B cell (primary cell): ENCODE data around the gene RAC3. TPM values are rescaled to one million over a fixed set of nuclear protein-coding genes. Genes with fewer than 3 reads are reported as not detected.

Experiments
- ATAC-seq: fragments of 200-7000 bp; cut with Tn5 transposase; one replicate; pipeline ENCODE4 v1.10.0; 2021; ENCODE audit warnings: low read depth, mild to moderate bottlenecking, moderate number of reproducible peaks, moderate library complexity
- CTCF ChIA-PET: fragments of 350-600 bp; sonication (Branson Sonifier 250); formaldehyde crosslinking; loops from one replicate; lab custom pipeline; 2021; ENCODE audit warnings: antibody characterized with exemption, inconsistent platforms; lab: Charles Lee
- POLR2A ChIA-PET: fragments of 350-600 bp; sonication (Branson Sonifier 250); formaldehyde crosslinking; loops from one replicate; lab custom pipeline; 2021; ENCODE audit warnings: antibody characterized with exemption; lab: Charles Lee
- DNase-seq: peaks from one replicate; pipeline ENCODE4 v3.0.0; 2013
- H2AFZ ChIP-seq: 2 replicates; pipeline ENCODE4 v1.6.1; 2012; ENCODE audit warnings: mild to moderate bottlenecking, low read depth, low read length; ENCODE audit not compliant: insufficient read depth, poor library complexity, severe bottlenecking
- H3K27ac ChIP-seq, 2 donors: 1 replicate in 1 of 2; 2 replicates in 1 of 2; pipeline ENCODE4 v1.5.1; 2012 to 2013; ENCODE audit warnings: low read length in 2 of 2, mild to moderate bottlenecking in 2 of 2, moderate library complexity in 1 of 2
- H3K27me3 ChIP-seq, 4 experiments: fragments of 200-600 bp in 1 of 4; sonication (generic) in 1 of 4; replicated peaks in 1 of 4; 1 replicate in 2 of 4; 2 replicates in 2 of 4; pipeline versions ENCODE4 v1.6.1 to v1.7.0; 2013 to 2016; ENCODE audit warnings: low read length in 3 of 4, mild to moderate bottlenecking in 2 of 4, mixed read lengths in 1 of 4, moderate library complexity in 1 of 4; ENCODE audit not compliant: insufficient read depth in 4 of 4, control insufficient read depth in 3 of 4; ENCODE audit errors: control extremely low read depth in 1 of 4
- H3K36me3 ChIP-seq, 2 experiments: replicated peaks in 1 of 2; 1 replicate in 1 of 2; 2 replicates in 1 of 2; pipeline versions ENCODE4 v1.6.1 to v1.7.1; 2013; ENCODE audit warnings: low read length in 1 of 2; ENCODE audit not compliant: insufficient read depth in 2 of 2, control insufficient read depth in 1 of 2; ENCODE audit errors: control extremely low read depth in 1 of 2, extremely low read depth in 1 of 2
- H3K4me1 ChIP-seq, 2 donors: fragments of 200-600 bp in 1 of 2; sonication (generic) in 1 of 2; 1 replicate in 1 of 2; 2 replicates in 1 of 2; pipeline versions ENCODE4 v1.5.1 to v1.6.1; 2013 to 2017; ENCODE audit warnings: low read length in 2 of 2; ENCODE audit not compliant: control insufficient read depth in 2 of 2, insufficient read depth in 2 of 2
- H3K4me2 ChIP-seq: replicated peaks from 2 replicates; pipeline ENCODE3; 2012; ENCODE audit warnings: mild to moderate bottlenecking, low read depth, low read length; ENCODE audit not compliant: poor library complexity, severe bottlenecking
- H3K4me3 ChIP-seq, 5 experiments: fragments of 200-600 bp in 1 of 5; sonication (generic) in 1 of 5; 1 replicate in 3 of 5; 2 replicates in 2 of 5; pipeline versions ENCODE4 v1.5.1 to v1.7.0; 2011 to 2016; ENCODE audit warnings: low read length in 4 of 5, mild to moderate bottlenecking in 4 of 5, low read depth in 2 of 5, control low read depth in 1 of 5, moderate library complexity in 1 of 5; ENCODE audit not compliant: insufficient read depth in 1 of 5; ENCODE audit errors: control extremely low read depth in 1 of 5, extremely low read depth in 1 of 5
- H3K79me2 ChIP-seq: fragments of 200-600 bp; sonication (generic); one replicate; pipeline ENCODE4 v1.6.0; 2016; ENCODE audit warnings: low read length; ENCODE audit not compliant: control insufficient read depth, insufficient read depth
- H3K9ac ChIP-seq: fragments of 200-600 bp; sonication (generic); 2 replicates; pipeline ENCODE4 v1.6.1; 2017; ENCODE audit warnings: mild to moderate bottlenecking, low read length, moderate library complexity
- H3K9me3 ChIP-seq, 3 donors: one replicate each; pipeline versions ENCODE4 v1.6.1 to v1.7.1; 2013; ENCODE audit warnings: low read length in 2 of 3; ENCODE audit not compliant: control insufficient read depth in 2 of 3, insufficient read depth in 1 of 3; ENCODE audit errors: control extremely low read depth in 1 of 3
- H4K20me1 ChIP-seq: 2 replicates; pipeline ENCODE4 v1.6.0; 2012; ENCODE audit warnings: mild to moderate bottlenecking, low read length; ENCODE audit not compliant: insufficient read depth, control insufficient read depth, poor library complexity, severe bottlenecking
- H3K27ac Mint-ChIP-seq: one replicate; pipeline ENCODE4 v1.8.0; 2021; ENCODE audit warnings: mixed read lengths
- H3K27me3 Mint-ChIP-seq: one replicate; pipeline ENCODE4 v1.8.0; 2021; ENCODE audit warnings: mixed read lengths
- H3K4me1 Mint-ChIP-seq: one replicate; pipeline ENCODE4 v1.8.0; 2021; ENCODE audit warnings: mixed read lengths
- H3K4me3 Mint-ChIP-seq: one replicate; pipeline ENCODE4 v1.8.0; 2021; ENCODE audit warnings: mixed read lengths
- H3K9me3 Mint-ChIP-seq: one replicate; pipeline ENCODE4 v1.8.0; 2022; ENCODE audit warnings: mixed read lengths; ENCODE audit not compliant: insufficient read depth
- CTCF ChIP-seq: fragments of 200-600 bp; IDR thresholded peaks from one replicate; pipeline ENCODE4 v1.8.0; 2022; ENCODE audit warnings: antibody characterized with exemption, mild to moderate bottlenecking
- EZH2 ChIP-seq: IDR thresholded peaks from 2 replicates; pipeline ENCODE4 v1.6.1; 2012; ENCODE audit warnings: borderline replicate concordance, low read depth, mild to moderate bottlenecking, moderate library complexity, low read length; ENCODE audit not compliant: insufficient read depth, poor library complexity, severe bottlenecking
- WGBS: methylation state at CpG from one replicate; pipeline ENCODE4 v1.1.5; 2013; ENCODE audit warnings: missing lambda C conversion rate; ENCODE audit not compliant: insufficient coverage; 5-methylcytosine and 5-hydroxymethylcytosine counted together
- intact Hi-C: fragments of 100-400 bp; cut with micrococcal nuclease; formaldehyde crosslinking; loops from one replicate; pipeline ENCODE4 v1.10.0; 2022
- polyA plus RNA-seq: library from polyadenylated mRNA; depleted of rRNA; stranded (reverse); fragments of >200 nt; gene quantifications from 2 replicates; pipeline ENCODE4 v1.2.3, GENCODE V29; 2012
- total RNA-seq, 2 donors: library from RNA; stranded (reverse); fragments of 120-200 nt in 1 of 2; gene quantifications; 1 replicate in 1 of 2; 2 replicates in 1 of 2; pipeline versions ENCODE4 v1.2.3 to v1.2.4, GENCODE V29; 2013 to 2022

The RAC3 gene
- total and polyA plus RNA-seq, 2 donors (not counting 1 experiment from before 2014, with no cell fraction given): 0.62 to 2.0 TPM

GRCh38 chr17:82058230-82058854, 26.9 kb downstream of the RAC3 start:
- TF ChIP-seq EZH2: no peak
- no peak for TF ChIP-seq CTCF
- H3K27me3 ChIP-seq: no peaks in the 10 kb centered on the region
- no peak overlapping the region for H2AFZ ChIP-seq
- ChIA-PET CTCF (no interaction called here), POLR2A (no interaction called here)
- intact Hi-C loops: no loop called here
- ATAC-seq (no peak), DNase-seq (no peak)
- peaks cover 7% of the 10 kb centered on the region for H3K79me2 ChIP-seq
- peaks cover 0 to 7% of the 10 kb centered on the region in 2 donors for H3K4me1 ChIP-seq
- H3K4me2 ChIP-seq: no peak overlapping the region
- no peak overlapping the region for H3K9ac ChIP-seq
- H3K4me3 ChIP-seq: no peak overlapping the region
- no peak overlapping the region for H3K27ac ChIP-seq
- Mint-ChIP-seq H3K4me1 (peaks cover under 1% of the 10 kb centered on the region), H3K27ac (no peak overlapping the region), H3K27me3 (no peaks in the 10 kb centered on the region), H3K4me3 (no peak overlapping the region), H3K9me3 (no peaks in the 10 kb centered on the region)
- H3K9me3 ChIP-seq: no peaks in the 10 kb centered on the region
- H4K20me1 ChIP-seq: peaks cover 6% of the 10 kb centered on the region
- H3K36me3 ChIP-seq: peaks cover 0 to 57% of the 10 kb centered on the region in 2 experiments
- WGBS: 91% methylated on average over 17 of the region's 17 CpGs

DNA sequence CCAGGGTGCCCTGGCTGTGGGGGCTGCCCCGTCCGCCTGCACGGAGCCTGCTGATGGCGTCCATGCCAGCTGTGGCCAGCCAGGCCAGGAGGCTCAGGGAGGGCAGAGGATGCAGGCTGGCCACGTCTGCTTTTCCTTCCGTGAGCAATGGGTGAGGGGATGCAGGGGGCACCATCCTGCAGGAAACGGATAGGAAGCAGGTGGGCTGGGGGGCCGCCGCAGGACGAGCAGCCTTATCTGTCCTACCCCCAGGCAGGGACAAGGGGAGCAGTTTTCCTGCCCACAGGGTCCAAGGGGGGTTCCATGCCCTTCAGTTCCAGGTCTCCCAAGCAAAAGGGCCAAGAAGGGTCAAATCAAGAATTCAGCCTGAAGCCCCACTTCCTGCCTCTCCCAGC, 27.4 kb downstream of the RAC3 start:
- DNase-seq (no peak), ATAC-seq (no peak)
- H3K27ac ChIP-seq: no peak overlapping the region
- peaks cover 0 to 55% of the 10 kb centered on the region in 2 experiments for H3K36me3 ChIP-seq
- H3K79me2 ChIP-seq: peaks cover 2% of the 10 kb centered on the region
- no peaks in the 10 kb centered on the region for H3K9me3 ChIP-seq
- no peaks in the 10 kb centered on the region for H3K9me3 Mint-ChIP-seq
- POLR2A ChIA-PET: no interaction called here
- no peaks in the 10 kb centered on the region for H3K27me3 ChIP-seq
- no peak overlapping the region for H3K4me3 ChIP-seq
- no peak overlapping the region for H3K27ac Mint-ChIP-seq
- no peaks in the 10 kb centered on the region for H3K4me1 Mint-ChIP-seq
- intact Hi-C loops: no loop called here
- CTCF ChIA-PET: no interaction called here
- H4K20me1 ChIP-seq: peaks cover under 1% of the 10 kb centered on the region
- H3K4me2 ChIP-seq: no peak overlapping the region
- H2AFZ ChIP-seq: no peak overlapping the region
- no peak overlapping the region for H3K4me3 Mint-ChIP-seq
- no peak for TF ChIP-seq CTCF
- TF ChIP-seq EZH2: no peak
- H3K4me1 ChIP-seq: peaks cover 0 to 5% of the 10 kb centered on the region in 2 donors
- H3K27me3 Mint-ChIP-seq: no peaks in the 10 kb centered on the region
- WGBS: 91% methylated on average over 8 of the region's 10 CpGs
- no peak overlapping the region for H3K9ac ChIP-seq
